C4-2B (cell line): ENCODE results near the gene SLC6A9.

Experiments
- H3K27ac ChIP-seq: fragments of 450-650 bp; 2 replicates; pipeline ENCODE4 v1.5.1; 2017
- CTCF ChIP-seq: fragments of 450-650 bp; conservative IDR thresholded peaks from 2 replicates; pipeline ENCODE4 v1.5.1; 2017; ENCODE audit warnings: mild to moderate bottlenecking
- ZFX ChIP-seq: fragments of 450-650 bp; IDR thresholded peaks from 2 replicates; pipeline ENCODE4 v1.6.1; 2017

Gene SLC6A9

GRCh38 chr1:44025816-44026215 is 5.4 kb downstream of the SLC6A9 start:
- no peak for TF ChIP-seq ZFX
- TF ChIP-seq CTCF: no peak
- no peak overlapping the region for H3K27ac ChIP-seq

GRCh38 chr1:44024903-44025525 is 6.2 kb downstream of the SLC6A9 start:
- TF ChIP-seq ZFX (no peak), CTCF (no peak)
- no peak overlapping the region for H3K27ac ChIP-seq

- H3K27ac ChIP-seq: no peak overlapping the region
- no peak for TF ChIP-seq ZFX
Observed at GRCh38 chr1:44024031-44024902, 7.0 kb downstream of the SLC6A9 start.

- no peak overlapping the region for H3K27ac ChIP-seq
- no peak for TF ChIP-seq ZFX
- TF ChIP-seq CTCF: no peak
Observed at GRCh38 chr1:44021581-44022321, 9.5 kb downstream of the SLC6A9 start.

- TF ChIP-seq CTCF (no peak), ZFX (no peak)
- H3K27ac ChIP-seq: no peak overlapping the region
Observed at GRCh38 chr1:44021156-44021555, 10.1 kb downstream of the SLC6A9 start.

- TF ChIP-seq ZFX: no peak
- TF ChIP-seq CTCF: no peak
- H3K27ac ChIP-seq: no peak overlapping the region
Observed at GRCh38 chr1:44020464-44020863, 10.8 kb downstream of the SLC6A9 start.

- TF ChIP-seq ZFX (no peak), CTCF (no peak)
- H3K27ac ChIP-seq: no peak overlapping the region
Observed at GRCh38 chr1:44019466-44019948, 11.8 kb downstream of the SLC6A9 start.
